Prostate gland (tissue), 2 donors: Measurements from ENCODE around the gene PTPRE. TPM values are rescaled to one million over a fixed set of nuclear protein-coding genes. Genes with fewer than 3 reads are reported as not detected.

ENCODE experiments used
- DNase-seq: peaks from one replicate; pipeline ENCODE4 v3.0.0-alpha.2; 2019; ENCODE audit warnings: low spot score
- H3K27ac ChIP-seq, 2 donors: fragments of 200-600 bp; sonication (generic); 2 replicates each; pipeline ENCODE4 v1.5.1; 2017 to 2019
- H3K27me3 ChIP-seq: fragments of 200-600 bp; sonication (generic); replicated peaks from 2 replicates; pipeline ENCODE4 v1.5.1; 2019; ENCODE audit not compliant: insufficient read depth
- H3K36me3 ChIP-seq, 2 donors: fragments of 200-600 bp; sonication (generic); 1 replicate in 1 of 2; 2 replicates in 1 of 2; pipeline versions ENCODE4 v1.5.1 to v1.8.1; 2017 to 2019
- H3K4me1 ChIP-seq: fragments of 200-600 bp; sonication (generic); replicated peaks from 2 replicates; pipeline ENCODE4 v1.5.1; 2019
- H3K4me3 ChIP-seq, 2 donors: fragments of 200-600 bp; sonication (generic); 2 replicates each; pipeline ENCODE4 v1.5.1; 2017 to 2019
- H3K9me3 ChIP-seq: fragments of 200-600 bp; sonication (generic); 2 replicates; pipeline ENCODE4 v1.5.1; 2017
- CTCF ChIP-seq, 4 experiments: fragments of 200-600 bp in 2 of 4; fragments of 450-650 bp in 2 of 4; sonication (generic) in 2 of 4; IDR thresholded peaks; 1 replicate in 3 of 4; 2 replicates in 1 of 4; pipeline ENCODE4 v1.5.1; 2016 to 2019; ENCODE audit warnings: antibody characterized with exemption in 4 of 4, mild to moderate bottlenecking in 2 of 4, moderate library complexity in 2 of 4
- POLR2A ChIP-seq: fragments of 450-650 bp; IDR thresholded peaks from one replicate; pipeline ENCODE4 v1.6.1; 2016; ENCODE audit warnings: antibody characterized with exemption, mild to moderate bottlenecking
- POLR2AphosphoS5 ChIP-seq: sonication (generic); formaldehyde crosslinking; IDR thresholded peaks from one replicate; pipeline ENCODE4 v1.6.1; 2017; ENCODE audit warnings: antibody characterized with exemption
- WGBS: methylation state at CpG from one replicate; pipeline ENCODE4 v1.1.5; 2018; 5-methylcytosine and 5-hydroxymethylcytosine counted together
- intact Hi-C: fragments of 100-400 bp; cut with DNase I; formaldehyde crosslinking; loops from one replicate; pipeline ENCODE4 v1.14.2; 2022
- total RNA-seq, 2 donors: library from RNA; depleted of rRNA; stranded (reverse); fragments of >200 nt; gene quantifications; one replicate each; pipeline ENCODE4 v1.1.0, GENCODE V29; 2016

Gene PTPRE
- total RNA-seq, 2 donors from 2014 or later = 4.5 to 14.3 TPM

DNA sequence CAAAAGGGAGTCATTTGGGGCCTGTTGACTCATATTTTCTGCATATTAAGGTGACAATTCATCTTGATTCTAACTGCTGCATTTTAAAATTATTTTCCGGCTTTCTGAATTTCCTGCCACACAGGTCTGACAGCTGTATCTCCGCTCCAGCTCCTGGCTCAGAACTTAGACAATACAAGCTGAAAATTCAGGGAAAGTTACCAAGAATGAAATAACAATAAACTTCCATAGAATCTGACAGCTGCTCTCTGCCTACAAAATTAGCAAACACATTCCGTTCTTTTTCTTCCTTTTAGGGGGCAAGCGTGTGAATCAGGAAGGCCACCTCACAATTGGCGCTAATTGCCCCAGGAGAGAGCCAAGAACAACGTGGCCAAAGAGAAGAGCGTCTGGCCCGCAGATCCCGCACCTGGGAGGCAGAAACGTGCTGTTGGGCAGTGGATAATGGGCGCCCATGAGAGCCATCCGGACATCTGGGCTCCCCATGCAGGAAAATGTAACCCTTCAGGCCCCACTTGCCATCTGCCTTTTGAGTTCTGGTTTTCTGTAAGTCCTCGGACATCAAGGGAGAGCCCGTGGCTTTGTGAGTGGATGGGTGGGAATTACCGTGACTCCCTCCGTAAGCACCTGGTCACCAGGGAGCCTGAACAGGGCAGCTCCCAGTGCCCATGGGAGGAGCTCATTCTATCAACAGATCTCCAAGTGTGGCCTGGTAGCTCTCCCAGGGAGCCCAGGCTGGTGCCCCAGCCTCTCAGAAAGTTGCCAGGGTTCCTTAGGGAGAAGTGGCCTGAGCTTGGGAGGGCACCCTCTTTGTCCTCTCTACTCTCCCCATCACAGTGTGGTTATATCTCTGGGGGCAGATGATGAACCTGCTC is 19.1 kb upstream of the PTPRE start:
- no peak for DNase-seq
- Histone ChIP-seq H3K27me3 (no peaks in the 10 kb centered on the region), H3K4me3 (no peak overlapping the region), H3K27ac (no peak overlapping the region), H3K4me1 (no peaks in the 10 kb centered on the region), H3K36me3 (no peaks in the 10 kb centered on the region), H3K9me3 (no peaks in the 10 kb centered on the region)
- intact Hi-C loops = no loop called here
- 30% methylated on average over 16 of the region's 16 CpGs for WGBS
- TF ChIP-seq CTCF (IDR thresholded peaks at IDR 0.05) (no peak), POLR2AphosphoS5 (no peak), POLR2A (no peak)

DNA sequence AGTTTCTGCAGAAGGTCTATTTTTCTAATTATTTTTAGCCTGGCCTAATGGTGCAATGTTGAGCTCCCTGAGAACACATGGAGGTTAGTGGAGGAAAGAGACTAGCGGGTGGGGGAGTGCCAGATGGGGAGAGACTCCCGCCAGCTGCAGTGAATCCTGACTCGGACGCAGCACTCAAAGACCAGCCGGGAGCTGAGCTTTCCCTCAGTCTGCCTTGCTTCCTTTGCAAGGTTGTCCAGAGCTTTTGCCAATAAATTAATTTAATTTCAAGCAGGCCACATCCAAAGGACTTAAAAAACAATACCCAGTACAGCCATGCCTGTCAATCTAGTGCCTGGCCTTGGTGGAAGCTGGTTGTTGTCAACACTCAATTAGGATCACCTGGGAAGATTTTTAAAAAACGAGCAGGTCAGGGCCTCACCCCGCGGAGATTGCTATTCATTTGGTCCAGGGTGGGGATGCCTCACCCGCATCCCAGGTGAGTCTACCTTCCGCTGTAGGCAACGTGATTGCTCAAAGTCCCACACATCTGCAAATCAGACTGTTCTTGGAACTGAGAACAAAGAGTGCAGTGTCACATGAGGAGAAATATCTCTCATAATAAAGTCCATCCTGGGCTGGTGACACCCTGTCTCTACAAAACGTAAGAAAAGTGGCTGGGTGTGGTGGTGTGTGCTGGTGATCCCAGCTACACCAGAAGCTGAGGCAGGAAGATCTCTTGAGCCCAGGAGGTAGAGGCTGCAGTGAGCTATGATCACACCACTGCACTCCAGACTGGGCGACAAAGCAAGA is 18.2 kb upstream of the PTPRE start:
- WGBS = 85% methylated on average over 13 of the region's 13 CpGs
- TF ChIP-seq CTCF (IDR thresholded peaks at IDR 0.05) (no peak), POLR2A (no peak)
- Histone ChIP-seq H3K27me3 (no peaks in the 10 kb centered on the region), H3K4me3 (no peak overlapping the region), H3K4me1 (no peaks in the 10 kb centered on the region), H3K27ac (no peak overlapping the region), H3K36me3 (no peaks in the 10 kb centered on the region), H3K9me3 (no peaks in the 10 kb centered on the region)
- intact Hi-C loops = no loop called here
- no peak for DNase-seq

DNA sequence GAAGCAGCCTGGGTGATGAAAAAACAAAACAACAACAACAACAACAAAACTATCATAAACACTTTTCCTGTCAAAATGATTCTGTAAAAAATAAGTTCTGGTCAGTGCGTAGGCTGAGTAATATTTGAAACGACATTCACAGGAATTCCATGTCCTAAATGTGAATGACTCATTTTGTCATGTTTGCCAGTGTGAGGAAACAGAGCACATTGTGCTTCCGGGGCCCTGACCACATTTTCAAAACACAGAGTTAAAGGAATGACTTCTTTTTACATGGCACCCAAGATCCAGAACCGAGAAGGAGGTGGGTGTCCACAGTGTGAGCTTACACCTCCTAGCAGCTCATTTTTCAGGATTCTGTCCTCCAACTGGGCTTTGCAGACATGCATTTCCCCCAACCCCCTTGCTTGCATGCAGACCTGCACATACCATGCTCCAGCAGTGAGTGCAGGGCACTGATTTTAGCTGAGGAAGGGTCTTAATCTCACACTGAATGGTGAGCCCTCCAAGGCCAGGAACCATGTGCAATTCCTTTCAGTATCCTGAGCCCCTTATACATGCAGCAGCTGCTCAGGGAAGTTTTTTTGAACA is 17.2 kb upstream of the PTPRE start:
- intact Hi-C loops = no loop called here
- Histone ChIP-seq H3K36me3 (no peaks in the 10 kb centered on the region), H3K27me3 (no peaks in the 10 kb centered on the region), H3K4me3 (no peak overlapping the region), H3K27ac (no peak overlapping the region), H3K9me3 (no peaks in the 10 kb centered on the region), H3K4me1 (no peaks in the 10 kb centered on the region)
- DNase-seq = no peak
- TF ChIP-seq POLR2AphosphoS5 (no peak), CTCF (IDR thresholded peaks at IDR 0.05) (no peak), POLR2A (no peak)
- WGBS = 50% methylated on average over 4 of the region's 4 CpGs

DNA sequence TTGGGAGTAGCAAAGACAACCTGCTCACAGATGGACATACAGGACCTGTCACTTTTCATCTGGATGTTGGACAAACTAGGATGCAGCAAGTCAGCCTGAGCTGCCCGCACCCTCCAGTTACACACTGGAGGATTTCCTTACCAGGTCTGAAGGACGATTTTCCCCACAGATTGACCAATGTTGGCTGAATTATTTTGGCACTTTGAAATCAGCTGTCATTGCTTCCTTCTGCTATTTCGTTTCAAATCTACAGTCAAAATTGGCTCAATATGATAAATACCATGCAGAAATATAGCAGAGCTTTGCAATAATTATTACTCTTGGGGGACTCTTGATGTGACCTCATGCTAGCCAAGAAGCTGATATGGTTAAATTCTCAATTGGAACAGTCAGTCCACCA is 16.7 kb upstream of the PTPRE start:
- no peak for DNase-seq
- Histone ChIP-seq H3K4me3 (no peak overlapping the region), H3K4me1 (no peaks in the 10 kb centered on the region), H3K9me3 (no peaks in the 10 kb centered on the region), H3K27me3 (no peaks in the 10 kb centered on the region), H3K36me3 (no peaks in the 10 kb centered on the region), H3K27ac (no peak overlapping the region)
- 69% methylated on average over 3 of the region's 3 CpGs for WGBS
- intact Hi-C loops = no loop called here
- no peak for TF ChIP-seq CTCF (IDR thresholded peaks at IDR 0.05)
- TF ChIP-seq POLR2A = no peak
- no peak for TF ChIP-seq POLR2AphosphoS5
